GM12801 (cell line): Measurements from ENCODE around the gene SCAF4.

Source experiments
- CTCF ChIP-seq: IDR thresholded peaks from one replicate; pipeline ENCODE4 v1.5.1; 2011; ENCODE audit warnings: control low read depth; ENCODE audit not compliant: insufficient read length; ENCODE audit errors: extremely low read depth

The SCAF4 gene

DNA sequence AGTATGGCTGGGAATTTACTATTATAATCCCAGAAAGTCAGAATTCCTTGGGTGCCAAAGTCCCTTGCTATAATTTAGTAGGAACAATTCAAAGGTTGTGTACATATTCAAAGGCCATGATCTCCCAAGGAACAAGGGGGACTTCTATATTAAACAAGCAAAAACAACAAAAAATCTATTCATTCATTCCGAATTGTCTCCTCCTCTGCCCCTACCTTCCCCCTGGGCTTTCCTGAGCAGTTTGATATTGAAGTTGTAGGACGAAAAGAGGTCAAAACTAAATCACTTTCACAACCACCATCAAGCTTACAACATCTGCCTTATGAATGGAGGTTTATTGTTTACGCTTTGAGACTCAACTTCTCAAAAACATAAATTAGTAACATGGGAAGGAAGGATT lies 107.7 kb downstream of the SCAF4 start:
- no peak for TF ChIP-seq CTCF

DNA sequence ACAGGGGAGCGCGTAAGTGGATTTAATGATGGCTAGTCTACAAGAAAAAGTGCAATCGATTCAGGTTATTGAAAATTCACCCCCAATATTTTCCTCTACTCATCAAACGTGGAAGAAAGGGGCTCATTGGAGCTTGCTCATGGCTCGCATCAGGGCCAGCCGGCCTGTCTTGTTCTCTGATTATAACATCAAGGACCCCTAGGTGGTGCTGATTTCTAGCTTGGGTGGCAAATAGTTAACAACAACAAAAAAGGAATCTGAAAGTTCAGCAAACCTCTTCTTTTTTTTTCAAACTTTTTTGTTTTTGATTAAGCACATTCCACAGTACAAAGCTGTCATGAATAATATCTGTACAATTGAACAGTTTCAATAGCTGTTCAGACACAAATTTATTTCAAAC lies 108.3 kb downstream of the SCAF4 start:
- TF ChIP-seq CTCF: no peak

GRCh38 chr21:31622397-31622796 lies 109.5 kb downstream of the SCAF4 start:
- no peak for TF ChIP-seq CTCF
